Measurements from ENCODE around the gene NLRP12.
"Not testable (repeated sequence)": the region's sequence is repeated elsewhere in the genome, so short reads cannot be mapped to it uniquely, and the experiment has no call there.

Gene NLRP12

DNA sequence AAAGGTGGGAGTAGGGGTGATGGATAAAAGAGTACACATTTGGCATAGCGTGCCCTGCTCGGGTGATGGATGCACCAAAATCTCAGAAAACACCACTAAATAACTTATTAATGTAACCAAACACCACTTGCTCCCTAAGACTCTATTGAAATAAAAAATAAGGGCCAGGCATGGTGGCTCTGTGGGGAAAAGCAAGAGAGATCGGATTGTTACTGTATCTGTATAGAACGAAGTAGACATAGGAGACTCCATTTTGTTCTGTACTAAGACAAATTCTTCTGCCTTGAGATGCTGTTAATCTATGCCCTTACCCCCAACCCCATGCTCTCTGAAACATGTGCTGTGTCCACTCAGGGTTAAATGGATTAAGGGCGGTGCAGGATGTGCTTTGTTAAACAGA lies 14.3 kb upstream of the NLRP12 start:
- not testable (repeated sequence) for DNase-seq

DNA sequence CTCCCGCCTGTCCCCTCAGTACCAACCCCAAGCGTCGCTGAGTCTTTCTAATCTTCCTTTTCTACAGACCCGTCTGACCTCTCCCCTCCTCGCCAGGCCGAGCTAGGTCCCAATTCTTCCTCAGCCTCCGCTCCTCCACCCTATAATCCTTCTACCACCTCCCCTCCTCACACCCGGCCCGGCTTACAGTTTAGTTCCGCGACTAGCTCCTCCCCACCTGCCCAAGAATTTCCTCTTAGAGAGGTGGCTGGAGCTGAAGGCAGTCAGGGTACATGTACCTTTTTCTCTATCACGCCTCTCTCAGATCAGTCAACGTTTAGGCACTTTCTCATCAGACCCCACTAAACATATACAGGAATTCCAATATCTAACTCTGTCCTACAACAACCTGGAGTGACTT lies 8.7 kb upstream of the NLRP12 start:
- DNase-seq = not testable (repeated sequence)

DNA sequence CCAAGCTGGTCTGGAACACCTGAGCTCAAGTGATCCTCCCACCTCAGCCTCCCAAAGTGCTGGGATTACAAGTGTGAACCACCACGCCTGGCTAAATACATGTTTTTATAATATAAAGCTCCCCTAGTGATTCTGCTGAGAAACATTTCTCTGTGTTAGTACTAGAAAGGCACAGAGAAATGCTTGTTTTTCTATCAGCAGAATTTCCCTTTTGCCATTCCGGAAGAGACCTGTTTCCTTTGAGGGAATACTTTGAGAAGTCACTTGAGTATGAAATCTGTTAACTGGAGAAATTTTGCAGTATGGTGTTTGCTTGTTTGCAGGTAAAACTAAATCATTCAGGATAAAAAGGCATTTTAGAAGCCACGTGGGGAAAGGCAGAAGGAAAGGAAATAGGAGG lies 4.4 kb upstream of the NLRP12 start:
- no peak for DNase-seq

DNA sequence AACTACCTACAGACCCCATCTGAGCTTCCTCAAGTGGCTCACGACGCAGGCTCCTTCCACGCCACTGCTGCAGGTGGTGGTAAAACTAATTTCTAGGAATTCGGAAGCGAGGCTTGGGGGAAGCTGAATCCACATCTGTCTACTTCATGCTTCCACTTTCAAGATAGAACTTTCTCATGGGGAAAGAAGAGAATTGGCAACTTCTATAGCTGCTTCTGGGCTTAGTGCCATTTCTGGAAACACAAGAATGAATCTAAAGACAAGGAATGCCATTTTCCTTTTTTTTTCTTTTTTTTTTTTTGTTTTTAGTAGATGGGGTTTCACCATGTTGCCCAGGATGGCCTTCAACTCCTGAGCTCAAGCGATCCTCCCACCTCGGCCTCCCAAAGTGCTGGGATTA lies 2.8 kb upstream of the NLRP12 start:
- DNase-seq = no peak

DNA sequence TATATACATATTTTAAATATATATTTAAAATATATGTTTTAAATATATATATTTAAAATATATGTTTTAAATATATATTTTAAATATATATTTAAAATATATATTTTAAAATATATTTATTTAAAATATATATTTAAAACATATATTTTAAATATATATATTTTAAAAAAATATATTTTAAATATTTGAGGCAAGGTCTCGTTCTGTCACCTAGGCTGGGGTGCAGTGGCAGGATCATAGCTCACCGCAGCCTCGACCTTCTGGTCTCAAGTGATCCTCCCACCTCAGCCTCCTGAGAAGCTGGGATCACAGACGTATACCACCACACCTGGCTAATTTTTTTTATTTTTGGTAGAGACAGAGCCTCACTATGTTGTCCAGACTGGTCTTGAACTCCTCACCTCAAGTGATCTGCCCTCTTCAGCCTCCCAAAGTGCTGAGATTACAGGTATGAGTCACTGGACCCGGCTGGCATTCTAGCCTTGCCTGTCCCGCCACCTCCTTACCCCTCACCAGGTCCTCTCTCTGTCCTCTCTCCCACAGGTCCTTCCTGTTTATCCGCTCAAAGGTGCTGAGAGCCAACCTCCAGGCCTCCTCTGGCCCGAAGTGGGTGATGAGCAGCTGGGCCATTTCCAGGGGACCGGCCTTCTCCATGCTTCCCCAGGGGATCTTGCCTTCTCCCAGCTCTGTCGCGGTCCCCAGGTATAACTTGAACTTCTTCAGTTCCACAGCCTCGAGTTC lies 564 bp downstream of the NLRP12 start:
- DNase-seq = no peak

DNA sequence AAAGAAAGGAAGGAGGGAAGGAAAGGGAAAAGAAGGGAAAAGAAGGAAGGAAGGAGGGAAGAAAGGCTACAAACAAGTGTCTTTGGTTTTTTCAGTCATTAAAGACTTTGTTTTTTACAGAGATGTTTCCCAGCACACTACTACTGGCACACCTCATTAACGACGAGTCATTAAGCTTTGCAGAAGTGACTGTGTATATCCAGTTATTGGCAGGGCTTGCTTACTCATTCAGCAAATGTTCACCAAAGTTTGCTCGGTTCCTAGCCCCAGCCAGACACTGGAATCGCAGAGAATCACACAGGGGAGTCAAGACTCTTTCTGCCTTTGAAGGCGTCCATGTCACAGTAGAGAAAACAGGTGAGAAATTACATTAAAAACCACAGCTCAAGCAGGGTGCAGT lies 4.3 kb downstream of the NLRP12 start:
- no peak for DNase-seq

DNA sequence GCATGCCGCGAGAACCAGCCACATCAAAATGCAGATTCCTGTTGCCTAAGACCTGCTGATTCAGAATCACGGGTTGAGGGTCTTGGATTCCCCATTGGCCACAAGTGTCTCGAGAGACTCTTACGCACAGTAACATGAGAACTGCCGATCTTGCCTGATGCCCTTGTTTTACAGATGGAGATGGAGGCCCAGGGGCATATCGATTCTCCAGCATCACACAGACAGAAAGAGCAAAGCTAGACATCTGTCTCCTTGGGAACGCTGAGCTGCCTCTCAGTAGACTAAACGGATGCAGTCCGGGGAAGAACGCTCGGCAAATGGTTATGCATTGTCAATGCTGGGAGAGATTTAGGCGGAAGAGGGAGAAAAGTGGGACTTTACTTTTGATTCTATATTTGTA lies 5.4 kb downstream of the NLRP12 start:
- DNase-seq = no peak

DNA sequence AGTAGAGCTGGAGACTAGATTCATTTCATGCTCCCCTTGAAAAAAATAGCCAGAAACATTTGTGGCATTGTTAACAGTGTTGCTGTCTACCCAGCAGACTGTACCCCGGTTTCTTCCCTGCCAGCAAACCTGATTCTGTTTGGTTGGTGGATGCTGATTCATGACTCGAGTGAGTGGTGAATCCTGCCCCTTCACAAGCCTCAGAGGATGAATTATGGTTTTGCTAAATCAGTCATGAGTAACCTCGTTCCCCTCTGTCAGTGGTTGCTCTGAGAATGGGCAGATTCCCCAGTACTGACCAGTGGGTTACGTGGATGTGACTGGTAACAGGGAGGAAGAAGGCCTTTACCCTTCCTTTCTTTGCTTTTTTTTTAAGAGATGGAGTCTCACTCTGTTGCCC lies 10.1 kb downstream of the NLRP12 start:
- DNase-seq = no peak

DNA sequence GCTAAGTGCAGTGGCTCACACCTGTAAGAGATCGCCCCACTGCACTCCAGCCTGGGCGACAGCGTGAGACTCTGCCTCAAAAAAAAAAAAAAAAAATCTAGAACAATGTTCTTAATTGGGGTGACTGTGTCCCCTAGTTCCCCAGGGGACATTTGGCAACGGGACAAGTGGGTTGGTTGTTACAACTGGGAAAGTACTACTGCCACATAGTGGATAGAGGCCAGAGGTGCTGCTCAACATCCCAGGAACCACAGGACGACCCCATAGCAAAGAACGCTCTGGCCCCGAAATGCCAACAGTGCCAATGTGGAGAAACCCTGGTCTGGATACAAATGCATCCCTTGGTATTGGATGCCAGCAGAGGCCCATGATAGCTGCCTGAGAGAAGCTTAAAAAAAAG lies 11.8 kb downstream of the NLRP12 start:
- DNase-seq = no peak

DNA sequence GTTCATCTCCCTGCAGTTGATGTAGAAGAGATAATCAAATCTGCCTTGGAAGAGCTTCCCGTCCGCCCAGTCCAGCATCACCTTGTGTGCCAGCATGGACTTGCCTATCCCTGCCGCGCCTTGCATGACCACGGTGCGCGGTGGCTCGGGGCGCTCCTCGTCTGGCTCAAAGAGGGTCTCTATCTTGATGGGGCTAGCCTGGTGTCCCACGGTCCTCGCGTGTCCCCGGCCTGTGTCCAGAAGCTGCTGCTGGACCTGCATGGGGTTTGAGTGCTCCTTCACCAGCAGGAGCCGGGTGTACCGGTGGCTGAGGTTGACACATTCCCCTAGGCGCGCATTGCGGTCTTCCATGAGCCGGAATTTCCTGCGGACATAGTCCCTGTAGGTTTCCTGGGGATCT lies 13.2 kb downstream of the NLRP12 start:
- no peak for DNase-seq

DNA sequence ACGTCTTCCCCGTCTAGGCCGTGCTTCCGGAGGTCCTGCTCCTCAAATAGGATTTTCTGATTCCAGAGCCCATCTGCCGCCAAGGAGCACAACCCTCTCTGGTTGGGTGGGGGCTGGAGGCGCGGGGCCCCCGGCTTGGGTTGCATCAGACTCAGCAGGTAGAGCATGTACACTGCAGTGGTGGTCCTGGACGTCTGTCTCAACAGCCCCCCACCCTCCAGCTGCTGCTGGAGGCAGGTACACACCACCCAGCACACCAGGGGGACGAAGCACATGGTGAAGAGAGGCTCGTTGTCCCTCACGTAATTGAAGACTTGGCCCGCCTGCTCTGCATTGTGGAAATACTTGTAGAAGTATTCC lies 13.9 kb downstream of the NLRP12 start:
- DNase-seq = no peak

DNA sequence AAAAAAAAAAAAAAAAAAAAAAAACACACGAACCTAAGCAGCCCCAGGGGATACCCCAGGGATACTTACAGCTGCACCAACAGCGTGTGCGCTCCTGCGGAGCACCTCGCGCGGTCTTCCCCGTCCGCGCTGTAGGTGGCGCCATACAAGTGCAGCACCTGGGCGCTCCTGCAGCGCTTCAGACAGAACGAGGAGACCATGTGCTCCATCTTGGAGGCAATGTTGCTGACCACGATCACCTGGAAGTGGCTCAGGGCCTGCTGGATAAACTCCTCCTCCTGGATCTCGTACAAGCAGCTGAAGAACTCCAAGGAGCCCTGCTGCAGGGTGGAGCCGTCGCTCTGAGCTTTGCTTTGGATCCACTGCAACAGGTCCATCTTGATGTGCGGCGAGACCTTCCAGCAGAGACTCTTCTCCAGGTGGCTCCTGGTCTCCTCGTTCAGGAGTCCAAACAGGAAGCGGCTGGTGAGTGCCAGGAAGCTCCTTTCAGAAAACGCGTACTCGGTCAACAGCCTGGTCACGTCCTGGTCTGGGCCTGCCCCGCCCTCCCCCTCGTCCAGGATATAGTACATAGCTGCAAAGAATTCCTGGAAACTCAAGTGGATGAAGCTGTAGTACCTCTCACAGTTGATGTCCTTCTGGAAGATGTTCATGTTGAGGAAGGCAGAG lies 14.5 kb downstream of the NLRP12 start:
- no peak for DNase-seq

DNA sequence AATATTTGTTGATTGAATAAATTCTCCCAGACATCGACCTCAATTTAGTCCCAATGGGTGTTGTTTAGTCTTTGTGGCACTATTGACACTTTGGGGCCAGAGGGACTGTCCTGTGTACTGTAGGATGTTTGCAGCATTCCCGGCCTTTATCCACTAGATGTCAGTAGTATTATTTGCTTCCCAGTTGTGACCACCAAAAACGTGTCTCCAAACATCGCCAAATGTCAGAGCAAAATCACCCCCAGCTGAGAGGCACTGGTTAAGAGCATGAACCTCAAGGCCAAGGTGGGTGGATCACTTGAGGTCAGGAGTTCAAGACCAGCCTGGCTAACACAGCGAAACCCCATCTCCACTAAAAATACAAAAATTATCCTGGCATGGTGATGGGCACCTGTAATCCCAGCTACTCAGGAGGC lies 15.4 kb downstream of the NLRP12 start:
- peak; percentile 16 for DNase-seq

DNA sequence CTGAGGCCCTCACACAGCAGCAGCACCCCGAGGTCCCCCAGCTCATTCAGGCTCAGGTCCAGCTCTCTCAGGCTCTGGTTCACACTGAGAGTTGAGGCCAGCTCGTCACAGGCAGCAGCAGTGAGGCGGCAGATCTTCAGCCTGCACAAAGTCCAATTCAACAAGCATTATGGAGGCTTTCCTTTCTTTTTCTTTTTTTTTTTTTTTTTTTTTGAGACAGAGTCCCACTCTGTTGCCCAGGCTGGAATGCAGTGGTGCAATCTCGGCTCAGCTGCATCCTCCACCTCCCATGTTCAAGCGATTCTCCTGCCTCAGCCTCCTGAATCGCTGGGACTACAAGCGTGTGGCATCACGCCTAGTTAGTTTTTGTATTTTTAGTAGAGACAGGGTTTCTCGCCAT lies 22.9 kb downstream of the NLRP12 start:
- no peak for DNase-seq

DNA sequence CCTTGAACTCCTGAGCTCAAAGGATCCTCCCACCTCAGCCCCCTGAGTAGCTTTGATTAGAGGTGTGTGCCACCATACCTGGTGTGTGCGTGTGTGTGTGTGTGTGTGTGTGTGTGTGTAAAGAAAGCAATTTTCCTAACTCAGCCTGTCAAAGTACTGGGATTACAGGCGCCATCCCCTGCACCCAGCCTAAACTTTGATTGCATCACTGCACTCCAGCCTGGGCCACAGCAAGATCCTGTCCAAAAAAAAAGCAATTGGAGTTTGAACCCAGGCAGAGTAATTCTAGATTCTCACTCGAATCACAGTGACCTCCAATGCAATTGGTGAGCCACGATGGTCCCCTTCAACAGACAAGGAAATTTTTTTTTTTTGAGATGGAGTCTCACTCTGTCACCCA lies 29.1 kb downstream of the NLRP12 start:
- no peak for DNase-seq

DNA sequence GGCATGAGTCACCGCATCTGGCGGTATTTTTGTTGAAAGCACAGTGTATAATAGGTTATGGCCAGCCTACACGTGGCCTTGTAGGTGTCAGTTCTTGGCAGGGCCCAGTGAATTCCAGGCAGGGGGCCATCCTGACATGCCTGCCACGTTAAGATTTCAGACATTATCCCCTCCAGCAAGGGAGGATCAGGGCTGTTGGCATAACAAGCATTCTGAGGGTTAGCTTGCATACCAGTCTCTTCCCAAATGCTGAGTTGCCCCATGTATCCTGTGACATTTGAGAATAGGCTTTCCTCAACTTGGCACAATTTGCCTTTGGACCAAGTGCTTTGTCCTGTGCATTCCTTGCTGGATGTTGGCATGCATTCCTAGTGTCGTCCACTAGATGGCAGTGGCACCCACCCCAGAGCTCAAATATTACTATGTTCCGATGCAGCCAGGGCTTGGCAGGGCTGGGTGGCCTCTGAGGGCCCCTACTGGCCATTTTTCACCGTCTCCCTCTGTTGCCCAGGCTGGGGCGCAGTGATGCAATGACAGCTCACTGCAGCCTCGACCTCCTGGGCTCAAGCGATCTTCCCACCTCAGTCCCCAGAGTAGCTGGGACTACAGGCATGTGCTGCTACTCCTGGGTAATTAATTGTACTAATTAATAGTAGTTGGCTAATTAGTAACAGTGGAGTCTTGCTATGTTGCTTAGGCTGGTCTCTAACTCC lies 31.2 kb downstream of the NLRP12 start:
- DNase-seq = peak; percentile 86

DNA sequence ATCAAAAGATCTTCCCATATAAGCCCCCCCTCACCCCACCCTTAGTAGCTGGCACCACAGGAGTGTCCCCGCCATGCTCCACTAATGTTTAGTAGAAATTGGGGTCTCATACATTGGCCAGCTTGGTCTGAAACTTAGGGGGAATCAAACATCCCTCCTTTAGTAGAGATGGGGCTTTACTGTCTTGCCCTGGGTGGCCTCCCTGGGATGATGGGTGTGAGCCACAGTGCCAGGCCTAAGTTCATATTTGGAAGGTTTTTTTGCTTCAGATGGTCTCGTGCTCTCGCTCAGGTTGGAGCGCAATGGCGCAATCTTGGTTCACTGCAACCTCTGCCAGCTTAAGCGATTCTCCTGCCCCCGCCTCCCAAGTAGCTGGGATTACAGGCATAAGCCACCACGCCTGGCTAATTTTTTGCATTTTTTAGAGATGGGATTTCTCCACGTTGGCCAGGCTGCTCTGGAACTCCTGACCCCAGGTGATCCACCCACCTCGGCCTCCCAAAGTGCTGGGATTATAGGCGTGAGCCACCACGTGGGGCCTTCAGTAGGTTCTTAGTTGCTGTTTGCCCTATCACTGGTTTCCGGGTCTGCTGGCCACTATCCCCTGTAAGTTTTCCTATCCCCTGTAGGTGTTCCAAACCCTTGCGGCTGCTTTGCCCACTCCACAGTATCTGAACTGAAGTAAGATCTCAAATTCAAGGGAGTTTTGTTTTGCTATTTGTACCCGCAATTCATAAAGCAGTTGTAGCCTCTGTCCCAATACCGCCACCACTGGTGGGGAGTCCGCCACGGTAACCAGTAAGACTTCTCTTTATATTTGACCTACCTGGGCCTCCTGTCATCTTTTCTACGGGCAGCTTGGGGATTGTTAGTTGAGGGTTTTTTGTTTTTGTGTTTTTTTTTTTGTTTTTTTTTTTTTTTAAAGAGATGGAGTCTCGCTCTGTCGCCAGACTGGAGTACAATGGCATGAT lies 34.1 kb downstream of the NLRP12 start:
- DNase-seq = no peak

DNA sequence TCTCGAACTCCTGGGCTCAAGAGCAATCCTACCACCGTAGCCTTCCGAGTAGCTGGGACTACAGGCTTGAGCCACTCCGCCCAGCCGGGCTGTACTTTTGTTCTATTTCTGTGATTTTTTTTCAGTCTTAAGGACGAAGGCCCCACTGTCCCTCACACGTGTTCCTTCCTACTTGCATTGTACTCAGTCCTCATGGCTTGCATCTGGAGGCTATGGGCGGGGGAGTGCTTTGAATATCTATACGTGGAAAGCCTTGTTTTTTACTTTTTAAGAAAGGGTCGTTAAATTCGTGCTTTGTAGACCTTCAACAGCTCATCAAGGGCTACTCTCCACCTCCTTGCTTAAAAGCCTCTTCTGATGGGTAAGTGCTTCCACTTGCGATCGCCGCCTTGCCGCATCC lies 36.8 kb downstream of the NLRP12 start:
- DNase-seq = no peak

DNA sequence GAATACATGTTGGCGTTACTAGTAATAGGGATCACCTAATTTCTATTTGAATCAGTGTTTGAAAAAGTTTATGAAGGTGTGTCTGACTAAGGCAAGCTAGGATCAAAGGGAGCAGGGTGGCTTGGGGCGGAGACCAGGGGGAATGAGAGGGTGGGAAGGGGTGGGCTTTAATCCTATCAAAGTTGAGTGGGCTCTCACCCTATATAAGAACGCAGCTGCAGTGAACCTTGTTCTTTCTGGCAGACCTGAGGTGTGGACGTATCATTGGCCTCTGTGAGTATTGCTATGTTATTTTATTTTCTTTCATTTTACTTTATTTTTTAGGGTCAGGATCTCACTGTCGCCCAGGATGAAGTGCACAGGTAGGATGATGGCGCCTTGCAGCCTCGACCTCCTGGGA lies 37.4 kb downstream of the NLRP12 start:
- no peak for DNase-seq

DNA sequence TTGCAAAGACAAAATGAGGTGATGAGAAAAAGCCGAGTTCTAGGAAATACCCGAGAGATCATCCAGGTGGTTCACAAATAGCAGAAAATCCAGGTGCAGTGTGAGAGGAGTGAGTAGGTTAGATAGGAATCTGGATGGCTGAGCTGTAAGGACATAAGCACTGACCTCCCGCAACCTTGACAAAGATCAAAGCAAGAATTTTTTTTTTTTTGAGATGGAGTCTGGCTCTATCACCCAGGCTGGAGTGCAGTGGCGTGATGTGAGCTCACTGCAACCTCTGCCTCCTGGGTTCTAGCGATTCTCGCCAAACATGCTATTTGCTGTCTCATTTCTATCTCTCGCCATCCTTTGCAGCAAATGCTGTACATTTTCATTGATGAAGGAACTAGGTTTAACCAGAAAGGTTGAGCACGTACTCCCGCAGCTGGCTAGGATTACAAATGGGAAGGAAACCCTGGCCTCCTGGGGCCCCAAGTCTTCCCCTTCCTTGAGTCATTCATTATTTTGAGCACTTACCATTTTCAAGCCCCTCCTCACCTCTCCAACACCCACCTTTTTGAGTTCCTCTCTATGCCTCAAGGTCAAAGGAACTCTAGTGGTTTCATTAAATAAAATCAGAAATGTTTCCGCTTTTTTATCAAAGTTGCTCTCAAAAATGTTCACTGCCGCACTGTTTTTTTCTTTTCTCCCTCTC lies 38.8 kb downstream of the NLRP12 start:
- no peak for DNase-seq

DNA sequence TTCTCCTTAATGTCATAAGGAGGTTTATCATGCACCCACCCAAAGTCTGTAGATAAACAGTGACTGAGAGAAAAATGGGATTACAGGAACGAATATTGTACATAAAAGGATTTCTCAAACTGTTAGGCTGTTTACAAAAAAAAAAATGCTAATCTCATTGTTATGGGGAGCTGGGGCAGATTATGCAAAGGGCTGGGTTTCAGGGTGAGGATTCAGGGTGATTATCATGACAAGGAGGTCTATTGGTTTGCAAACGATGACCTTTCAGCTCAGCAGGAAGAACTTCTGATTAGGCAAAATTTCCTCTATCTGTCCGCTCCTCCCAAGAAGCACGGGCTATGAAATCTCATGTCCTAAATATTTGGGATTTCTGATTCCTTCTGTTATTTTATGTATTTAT lies 41.4 kb downstream of the NLRP12 start:
- no peak for DNase-seq

DNA sequence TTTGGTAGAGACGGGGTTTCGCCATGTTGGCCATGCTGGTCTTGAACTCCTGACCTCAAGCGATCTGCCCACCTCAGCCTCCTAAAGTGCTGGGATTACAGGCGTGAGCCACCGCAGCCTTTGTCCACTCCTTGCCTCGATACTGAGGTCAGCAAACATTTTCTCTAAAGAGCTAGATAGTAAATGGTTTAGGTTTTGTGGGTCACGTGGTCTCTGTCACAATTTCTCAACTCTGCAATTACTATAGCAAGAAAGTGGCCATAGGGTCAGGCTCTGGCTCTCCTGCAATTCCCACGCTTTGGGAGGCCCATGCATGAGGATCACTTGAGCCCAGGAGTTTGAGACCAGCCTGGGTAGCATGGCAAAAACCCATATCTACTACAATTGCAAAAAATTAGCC lies 42.8 kb downstream of the NLRP12 start:
- DNase-seq = not testable (repeated sequence)

Measured in activated CD4-positive, alpha-beta T cell treated with anti-CD3 and anti-CD28 coated beads, Interleukin-10, Interleukin-2, amounts not matched to agents 100 ng/mL and 50 ng/mL, durations not matched to agents 16 hours and 8 hours (primary cell).